Measurements from ENCODE around the gene KIF1A. TPM values are rescaled to one million over a fixed set of nuclear protein-coding genes. Genes with fewer than 3 reads are reported as not detected.
"Not testable (repeated sequence)": the region's sequence is repeated elsewhere in the genome, so short reads cannot be mapped to it uniquely, and the experiment has no call there.

The KIF1A gene
- total RNA-seq, 4 donors from 2014 or later: 1.2 to 6.9 (median 4.1) TPM

GRCh38 chr2:240696469-240696868 is 123.5 kb downstream of the KIF1A start:
- DNase-seq; H3K27ac ChIP-seq; H3K9me3 ChIP-seq; H3K4me3 ChIP-seq (replicated peaks in 1 of 3); H3K36me3 ChIP-seq; H3K4me1 ChIP-seq; intact Hi-C loops (cut with DNase I); H3K27me3 ChIP-seq: not testable (repeated sequence)
- 77% methylated on average over 7 of the region's 13 CpGs; no CpG with 5 or more reads in 1 of the 2 donors for WGBS, 2 donors

GRCh38 chr2:240695593-240695992 is 124.4 kb downstream of the KIF1A start:
- H3K27me3 ChIP-seq; H3K9me3 ChIP-seq; H3K4me1 ChIP-seq; intact Hi-C loops (cut with DNase I); H3K36me3 ChIP-seq; DNase-seq; H3K27ac ChIP-seq; H3K4me3 ChIP-seq (replicated peaks in 1 of 3): not testable (repeated sequence)
- WGBS, 2 donors: no CpG with 5 or more reads among the region's 19 CpGs

DNA sequence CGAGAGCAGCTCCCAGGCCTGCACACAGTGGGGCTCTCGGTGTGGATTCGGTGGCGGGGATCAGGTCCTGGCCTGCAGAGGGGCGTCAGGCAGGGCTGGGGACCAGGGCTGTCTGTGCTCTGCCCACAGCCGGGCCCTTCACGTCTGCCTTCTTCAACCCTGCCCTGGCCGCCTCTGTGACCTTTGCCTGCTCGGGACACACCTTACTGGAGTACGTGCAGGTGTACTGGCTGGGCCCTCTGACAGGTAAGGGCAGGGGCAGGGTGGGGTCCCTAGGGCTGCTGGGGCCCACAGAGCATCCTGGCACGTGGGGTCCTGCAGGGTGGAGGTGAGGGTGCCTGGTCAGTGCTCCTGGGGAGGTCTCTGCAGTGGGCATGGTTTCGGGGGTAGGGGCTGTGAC is 125.7 kb downstream of the KIF1A start:
- DNase-seq; H3K27ac ChIP-seq; H3K9me3 ChIP-seq; H3K4me3 ChIP-seq (replicated peaks in 1 of 3); H3K36me3 ChIP-seq; H3K4me1 ChIP-seq; intact Hi-C loops (cut with DNase I); H3K27me3 ChIP-seq: not testable (repeated sequence)
- no CpG with 5 or more reads among the region's 12 CpGs for WGBS, 2 donors

DNA sequence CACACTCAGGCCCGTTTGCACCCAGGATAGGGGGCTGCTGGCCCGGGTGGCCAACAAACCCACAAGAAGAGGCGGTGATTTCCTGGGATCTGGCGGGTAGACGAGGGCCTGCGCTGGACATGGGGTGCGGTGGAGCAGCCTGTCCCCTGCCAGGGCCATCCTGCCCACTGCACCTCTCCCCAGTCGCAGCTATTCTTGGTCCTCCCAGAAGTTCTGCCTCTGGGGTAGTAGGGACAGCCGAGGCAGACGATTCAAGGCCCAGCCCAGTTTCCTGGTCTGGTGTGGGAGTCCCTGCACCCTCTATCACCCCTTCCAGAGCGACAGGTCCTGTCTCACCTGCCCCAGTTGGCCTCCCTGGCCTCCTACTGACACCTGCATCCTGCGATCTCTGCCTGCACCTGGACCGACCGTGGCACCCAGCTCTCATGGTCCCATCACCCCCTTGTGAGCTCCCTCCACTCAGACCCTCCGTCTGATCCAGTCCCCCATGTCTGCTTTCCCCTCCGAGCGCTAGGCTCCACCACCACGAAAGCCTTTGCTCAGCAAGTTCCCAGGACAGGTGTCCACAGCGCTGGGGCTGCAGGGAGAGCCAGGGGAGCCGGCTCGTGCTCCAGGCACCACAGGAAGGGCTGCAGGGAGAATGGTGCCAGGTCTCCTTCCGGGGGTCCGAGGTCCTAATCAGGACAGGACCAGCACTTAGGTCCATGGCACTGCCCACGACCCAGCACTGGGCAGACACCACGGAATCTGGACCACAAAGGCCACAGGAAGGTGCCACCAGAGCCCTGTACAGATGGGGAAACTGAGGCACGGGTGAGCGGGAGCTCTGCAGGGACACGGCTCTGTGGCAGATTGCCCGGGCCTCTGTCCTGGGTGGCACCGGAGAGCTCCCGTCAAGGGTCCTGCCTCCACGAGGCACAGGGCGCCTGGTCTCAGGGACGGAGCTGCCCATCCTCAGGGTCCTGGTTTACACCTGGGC is 127.1 kb downstream of the KIF1A start:
- H3K27ac ChIP-seq; DNase-seq; intact Hi-C loops (cut with DNase I); H3K4me1 ChIP-seq; H3K4me3 ChIP-seq (replicated peaks in 1 of 3); H3K9me3 ChIP-seq; H3K36me3 ChIP-seq; H3K27me3 ChIP-seq: not testable (repeated sequence)
- 80% methylated on average over 6 of the region's 34 CpGs; no CpG with 5 or more reads in 1 of the 2 donors for WGBS, 2 donors

DNA sequence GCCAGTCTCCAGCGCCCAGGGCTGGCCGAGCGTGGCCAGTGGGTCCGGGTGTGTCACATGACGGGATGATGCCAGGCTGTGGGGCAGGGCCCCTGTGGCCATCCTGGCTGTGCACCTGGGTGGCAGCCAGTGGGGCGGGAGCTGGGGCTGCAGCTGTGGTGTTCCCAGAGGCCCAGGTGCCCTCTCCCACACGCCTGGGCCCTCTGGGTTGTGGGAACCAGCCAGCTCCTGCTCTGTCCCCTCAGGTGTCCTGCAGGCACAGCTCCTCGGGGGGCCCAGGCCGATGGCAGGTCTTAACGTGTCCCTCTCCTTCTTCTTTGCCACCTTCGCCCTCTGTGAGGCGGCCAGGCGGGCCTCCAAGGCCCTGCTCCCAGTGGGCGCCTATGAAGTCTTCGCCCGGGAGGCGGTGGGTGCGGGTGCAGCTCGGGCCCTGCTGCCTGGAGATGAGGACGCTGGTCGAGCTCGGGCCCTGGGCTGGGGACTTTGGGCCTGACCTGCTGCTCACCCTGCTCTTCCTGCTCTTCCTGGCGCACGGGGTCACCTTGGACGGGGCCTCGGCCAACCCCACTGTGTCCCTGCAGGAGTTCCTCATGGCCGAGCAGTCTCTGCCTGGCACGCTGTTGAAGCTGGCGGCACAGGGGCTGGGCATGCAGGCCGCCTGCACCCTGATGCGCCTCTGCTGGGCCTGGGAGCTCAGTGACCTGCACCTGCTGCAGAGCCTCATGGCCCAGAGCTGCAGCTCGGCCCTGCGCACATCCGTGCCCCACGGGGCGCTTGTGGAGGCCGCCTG is 128.2 kb downstream of the KIF1A start, which contains the start of gene AQP12A:
Gene AQP12A, plus strand, starts transcription at position 236 of the 790 bp plus-strand sequence. Its CDS starts 48 bp downstream, at position 284.
- H3K4me1 ChIP-seq; H3K36me3 ChIP-seq; DNase-seq; H3K27me3 ChIP-seq; H3K9me3 ChIP-seq; H3K27ac ChIP-seq; intact Hi-C loops (cut with DNase I); H3K4me3 ChIP-seq (replicated peaks in 1 of 3): not testable (repeated sequence)
- 87 to 88% methylated on average over 12 to 15 of the region's 37 CpGs for WGBS, 2 donors

DNA sequence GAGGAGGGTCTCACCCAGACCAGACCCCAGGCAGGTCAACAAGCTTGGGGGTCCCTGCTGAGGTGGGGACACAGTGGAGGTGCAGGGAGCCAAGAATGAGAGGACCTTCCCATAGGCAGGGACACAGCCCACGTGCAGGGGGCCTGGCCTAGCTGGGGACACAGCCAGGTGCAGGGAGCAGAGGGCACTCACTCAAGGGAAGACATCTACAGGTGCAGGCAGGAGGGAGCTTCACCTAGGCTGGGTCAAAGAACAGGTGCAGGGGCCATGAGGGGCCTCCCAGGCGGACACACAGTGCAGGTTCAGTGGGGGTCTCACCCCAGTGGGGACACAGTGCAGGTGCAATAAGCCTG is 129.0 kb downstream of the KIF1A start:
- H3K4me3 ChIP-seq (replicated peaks in 1 of 3); H3K9me3 ChIP-seq; H3K27ac ChIP-seq; H3K27me3 ChIP-seq; intact Hi-C loops (cut with DNase I); DNase-seq; H3K36me3 ChIP-seq: not testable (repeated sequence)
- peaks cover 2 to 10% of the 10 kb centered on the region in 2 donors for H3K4me1 ChIP-seq
- WGBS, 2 donors: no CpG with 5 or more reads among the region's 2 CpGs

- H3K36me3 ChIP-seq; DNase-seq; H3K4me3 ChIP-seq (replicated peaks in 1 of 3); H3K27me3 ChIP-seq; intact Hi-C loops (cut with DNase I); H3K9me3 ChIP-seq; H3K27ac ChIP-seq: not testable (repeated sequence)
- peaks cover 7 to 15% of the 10 kb centered on the region in 2 donors for H3K4me1 ChIP-seq
- 82 to 88% methylated on average over 4 of the region's 18 CpGs for WGBS, 2 donors
Measured at GRCh38 chr2:240690421-240691074, 129.5 kb downstream of the KIF1A start.

GRCh38 chr2:240689975-240690374 is 130.0 kb downstream of the KIF1A start:
- H3K4me1 ChIP-seq: peaks cover 8 to 15% of the 10 kb centered on the region in 2 donors
- DNase-seq: no peak
- H3K4me3 ChIP-seq (replicated peaks in 1 of 3): no peak overlapping the region
- H3K27me3 ChIP-seq: no peaks in the 10 kb centered on the region
- intact Hi-C loops (cut with DNase I): no loop called here
- WGBS, 2 donors: 85 to 88% methylated on average over 4 to 6 of the region's 11 CpGs
- no peaks in the 10 kb centered on the region for H3K36me3 ChIP-seq
- H3K27ac ChIP-seq: no peak overlapping the region
- TF ChIP-seq POLR2A (IDR thresholded peaks at IDR 0.05): no peak
- TF ChIP-seq, protein P1, sequence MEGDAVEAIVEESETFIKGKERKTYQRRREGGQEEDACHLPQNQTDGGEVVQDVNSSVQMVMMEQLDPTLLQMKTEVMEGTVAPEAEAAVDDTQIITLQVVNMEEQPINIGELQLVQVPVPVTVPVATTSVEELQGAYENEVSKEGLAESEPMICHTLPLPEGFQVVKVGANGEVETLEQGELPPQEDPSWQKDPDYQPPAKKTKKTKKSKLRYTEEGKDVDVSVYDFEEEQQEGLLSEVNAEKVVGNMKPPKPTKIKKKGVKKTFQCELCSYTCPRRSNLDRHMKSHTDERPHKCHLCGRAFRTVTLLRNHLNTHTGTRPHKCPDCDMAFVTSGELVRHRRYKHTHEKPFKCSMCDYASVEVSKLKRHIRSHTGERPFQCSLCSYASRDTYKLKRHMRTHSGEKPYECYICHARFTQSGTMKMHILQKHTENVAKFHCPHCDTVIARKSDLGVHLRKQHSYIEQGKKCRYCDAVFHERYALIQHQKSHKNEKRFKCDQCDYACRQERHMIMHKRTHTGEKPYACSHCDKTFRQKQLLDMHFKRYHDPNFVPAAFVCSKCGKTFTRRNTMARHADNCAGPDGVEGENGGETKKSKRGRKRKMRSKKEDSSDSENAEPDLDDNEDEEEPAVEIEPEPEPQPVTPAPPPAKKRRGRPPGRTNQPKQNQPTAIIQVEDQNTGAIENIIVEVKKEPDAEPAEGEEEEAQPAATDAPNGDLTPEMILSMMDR (IDR thresholded peaks at IDR 0.05): no peak
- H3K9me3 ChIP-seq: no peaks in the 10 kb centered on the region
